Cerebellar nuclear complex (tissue), 1 donor: ENCODE measurements around the gene CNTFR.

Experiments used
- DNase-seq, 2 experiments: peaks; one replicate each; lab custom pipeline; 2025; lab: John Stamatoyannopoulos, UW

The CNTFR gene

GRCh38 chr9:34590381-34591247, 1.1 kb upstream of the CNTFR start:
- DNase-seq: no peak

- DNase-seq: no peak
Measured at GRCh38 chr9:34588671-34589635, 571 bp downstream of the CNTFR start.

- no peak for DNase-seq
Measured at GRCh38 chr9:34587271-34587670, 2.3 kb downstream of the CNTFR start.

GRCh38 chr9:34585946-34586669, 3.4 kb downstream of the CNTFR start:
- DNase-seq: no peak

GRCh38 chr9:34584970-34585369, 4.6 kb downstream of the CNTFR start:
- no peak for DNase-seq

GRCh38 chr9:34582787-34583186, 6.7 kb downstream of the CNTFR start:
- DNase-seq: no peak

GRCh38 chr9:34581318-34581717, 8.2 kb downstream of the CNTFR start:
- DNase-seq: no peak

GRCh38 chr9:34580358-34580757, 9.2 kb downstream of the CNTFR start:
- no peak for DNase-seq

- DNase-seq: no peak
Measured at GRCh38 chr9:34579808-34580163, 9.7 kb downstream of the CNTFR start.

GRCh38 chr9:34579104-34579807, 10.3 kb downstream of the CNTFR start:
- DNase-seq: no peak

GRCh38 chr9:34578241-34579103, 11.1 kb downstream of the CNTFR start:
- DNase-seq: no peak

GRCh38 chr9:34577400-34578240, 11.9 kb downstream of the CNTFR start:
- DNase-seq: no peak

- DNase-seq: peak in 1 of 2 experiments; percentile 39
Measured at GRCh38 chr9:34576597-34577399, 12.7 kb downstream of the CNTFR start.

GRCh38 chr9:34575862-34576596, 13.5 kb downstream of the CNTFR start:
- DNase-seq: no peak

GRCh38 chr9:34575241-34575640, 14.3 kb downstream of the CNTFR start:
- DNase-seq: no peak

- no peak for DNase-seq
Measured at GRCh38 chr9:34574571-34574970, 15.0 kb downstream of the CNTFR start.

GRCh38 chr9:34573599-34574325, 15.8 kb downstream of the CNTFR start:
- no peak for DNase-seq
